T-helper 1 cell (primary cell): ENCODE results near the gene SLC35F6.
"Not testable (repeated sequence)": the region's sequence is repeated elsewhere in the genome, so short reads cannot be mapped to it uniquely, and the experiment has no call there.

Source experiments
- DNase-seq, 5 donors: peaks; one replicate each; pipeline ENCODE4 v3.0.0-alpha.2; 2012 to 2020

Gene SLC35F6

GRCh38 chr2:26758790-26759321 is 5.2 kb upstream of the SLC35F6 start:
- no peak for DNase-seq

GRCh38 chr2:26759845-26760244 is 4.2 kb upstream of the SLC35F6 start:
- DNase-seq = no peak

- not testable (repeated sequence) for DNase-seq
Measured at GRCh38 chr2:26760991-26761390, 3.1 kb upstream of the SLC35F6 start.

GRCh38 chr2:26763019-26763418 is 1.1 kb upstream of the SLC35F6 start:
- no peak for DNase-seq

- no peak for DNase-seq
Measured at GRCh38 chr2:26764906-26765305, 822 bp downstream of the SLC35F6 start.

GRCh38 chr2:26765475-26766200 is 1.6 kb downstream of the SLC35F6 start:
- DNase-seq = no peak

- DNase-seq = no peak
Measured at GRCh38 chr2:26767129-26767528, 3.0 kb downstream of the SLC35F6 start.

GRCh38 chr2:26767894-26768487 is 3.9 kb downstream of the SLC35F6 start:
- no peak for DNase-seq

GRCh38 chr2:26768759-26769088 is 4.6 kb downstream of the SLC35F6 start:
- DNase-seq = no peak

- no peak for DNase-seq
Measured at GRCh38 chr2:26769089-26769761, 5.1 kb downstream of the SLC35F6 start.

- DNase-seq = peak in 3 of 5 donors; percentile 14 to 22 (median 21)
Measured at GRCh38 chr2:26770986-26771586, 7.0 kb downstream of the SLC35F6 start.

- DNase-seq = peak in 3 of 5 donors; percentile 8 to 68 (median 13)
Measured at GRCh38 chr2:26772064-26773001, 8.2 kb downstream of the SLC35F6 start.

- DNase-seq = no peak
Measured at GRCh38 chr2:26776195-26776800, 12.2 kb downstream of the SLC35F6 start.

GRCh38 chr2:26778098-26778497 is 14.0 kb downstream of the SLC35F6 start:
- DNase-seq = no peak

- DNase-seq = no peak
Measured at GRCh38 chr2:26778507-26778906, 14.4 kb downstream of the SLC35F6 start.

- no peak for DNase-seq
Measured at GRCh38 chr2:26780203-26780760, 16.2 kb downstream of the SLC35F6 start.

GRCh38 chr2:26782876-26783704 is 19.0 kb downstream of the SLC35F6 start:
- DNase-seq = no peak

- no peak for DNase-seq
Measured at GRCh38 chr2:26784570-26785234, 20.6 kb downstream of the SLC35F6 start.

- peak; percentile 86 to 99 (median 93) for DNase-seq
Measured at GRCh38 chr2:26785431-26786206, 21.5 kb downstream of the SLC35F6 start, which contains the start of gene CENPA. CENPA (plus strand) TSS chr2:26786056; CDS start chr2:26786197, 141 bp downstream.
